Glomerular visceral epithelial cell (primary cell): Measurements from ENCODE around the gene SMARCA5.
A peak's percentile ranks its signal among the peaks of the same experiment; 100 is the strongest.
"Not testable (repeated sequence)": the region's sequence is repeated elsewhere in the genome, so short reads cannot be mapped to it uniquely, and the experiment has no call there.

Experiments used
- DNase-seq: peaks from one replicate; pipeline ENCODE4 v3.0.0-alpha.2; 2016; ENCODE audit errors: extremely low spot score

SMARCA5 gene

DNA sequence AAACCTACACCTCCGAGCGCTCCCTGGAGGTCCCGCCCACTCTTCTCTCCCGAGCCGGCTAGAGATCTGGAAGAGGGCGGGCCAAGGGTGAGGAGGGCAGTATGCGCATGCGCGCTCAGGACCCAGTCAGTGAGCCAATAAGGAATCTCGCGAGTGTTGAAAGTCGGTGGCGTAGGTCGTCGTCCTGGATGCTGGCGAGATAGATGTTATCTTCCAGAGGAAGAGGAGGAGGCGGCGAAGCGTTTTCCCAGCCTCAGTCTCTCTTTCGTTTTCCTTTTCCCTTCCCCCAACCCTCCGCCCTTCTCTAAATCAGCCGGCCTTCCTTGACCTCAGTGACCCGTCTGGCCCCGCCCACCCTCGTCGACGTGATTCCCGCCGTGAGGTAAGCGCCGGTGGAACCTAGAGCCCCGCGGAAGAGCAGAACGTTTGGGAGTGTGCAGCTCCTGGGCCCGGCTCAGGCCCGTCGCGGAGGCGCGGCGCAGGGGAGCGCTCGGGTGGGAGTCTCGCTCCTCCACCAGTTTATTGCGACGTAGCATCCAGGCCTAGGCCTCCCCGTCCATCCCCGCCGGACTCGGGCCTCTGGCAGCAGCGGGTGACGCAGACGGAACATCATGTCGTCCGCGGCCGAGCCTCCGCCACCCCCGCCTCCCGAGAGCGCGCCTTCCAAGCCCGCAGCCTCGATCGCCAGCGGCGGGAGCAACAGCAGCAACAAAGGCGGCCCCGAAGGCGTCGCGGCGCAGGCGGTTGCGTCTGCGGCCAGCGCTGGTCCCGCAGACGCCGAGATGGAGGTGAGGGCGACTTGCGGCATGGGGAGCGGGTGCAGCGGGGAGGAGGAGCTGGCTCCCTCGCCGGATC is at the start of gene SMARCA5:
Gene SMARCA5, plus strand, starts transcription at position 389 of the 855 bp plus-strand sequence. Its CDS starts 223 bp downstream, at position 612.
- DNase-seq, result peak; percentile 99

GRCh38 chr4:143473334-143474126 is 40.0 kb upstream of the SMARCA5 start:
- no peak for DNase-seq

DNA sequence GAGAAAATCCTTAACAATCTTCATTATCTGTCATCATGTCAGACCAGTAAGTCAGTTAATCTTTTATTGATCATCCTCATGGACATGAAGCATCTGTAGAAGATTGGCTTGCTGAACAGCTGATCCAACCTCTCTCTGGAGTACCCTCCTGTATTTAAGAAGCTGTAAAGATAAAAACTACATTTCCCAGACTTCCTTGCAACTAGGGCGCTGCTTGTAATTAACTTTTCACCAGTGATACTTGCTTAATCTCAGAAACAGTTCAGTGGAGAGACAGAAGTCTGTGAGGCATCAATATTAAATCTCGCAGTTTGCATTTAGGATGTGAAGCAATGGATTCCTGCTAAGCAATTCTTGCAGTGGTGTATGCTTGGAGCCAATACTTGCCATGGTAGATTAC is 36.0 kb upstream of the SMARCA5 start:
- no peak for DNase-seq

DNA sequence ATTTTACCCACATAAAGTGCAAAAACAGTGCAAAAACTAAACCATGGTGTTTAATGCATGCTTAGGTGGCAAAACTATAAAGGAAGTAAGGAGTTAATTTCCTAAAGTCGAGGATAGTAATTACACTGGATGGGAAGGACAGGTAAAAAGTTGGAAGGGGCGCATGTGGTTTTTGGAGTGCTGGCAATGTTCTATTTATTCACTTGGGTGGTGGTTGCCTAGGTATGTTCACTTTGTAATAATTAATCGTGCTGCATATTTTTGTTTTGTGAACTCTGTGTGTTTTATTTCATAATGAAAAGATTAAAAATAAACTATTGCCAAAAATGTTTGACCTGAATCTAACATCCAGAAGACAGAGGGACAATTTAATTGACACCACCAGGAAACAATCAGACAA is 32.1 kb upstream of the SMARCA5 start:
- no peak for DNase-seq

GRCh38 chr4:143482840-143483239 is 30.7 kb upstream of the SMARCA5 start:
- DNase-seq, result peak; percentile 52

DNA sequence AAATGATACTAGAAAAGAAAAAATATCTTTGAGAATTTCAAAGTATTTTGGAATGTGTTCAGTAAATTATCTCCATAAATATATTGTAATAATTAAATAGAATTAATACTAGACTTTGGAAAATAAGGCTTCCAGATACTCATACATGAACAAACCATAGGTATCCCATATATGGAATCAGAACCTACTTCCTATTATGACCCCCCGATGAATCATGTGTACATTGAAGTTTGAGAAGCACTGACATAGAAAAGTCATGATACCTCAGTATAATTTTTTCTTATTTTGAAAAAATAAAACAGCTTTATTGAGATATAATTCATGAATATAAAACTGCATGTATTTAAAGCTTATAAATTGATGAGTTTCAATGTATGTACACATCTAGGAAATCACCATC is 27.2 kb upstream of the SMARCA5 start:
- DNase-seq, result no peak

- no peak for DNase-seq
Measured at GRCh38 chr4:143488687-143489086, 24.8 kb upstream of the SMARCA5 start.

- DNase-seq, result peak; percentile 35
Measured at GRCh38 chr4:143489106-143489505, 24.4 kb upstream of the SMARCA5 start.

DNA sequence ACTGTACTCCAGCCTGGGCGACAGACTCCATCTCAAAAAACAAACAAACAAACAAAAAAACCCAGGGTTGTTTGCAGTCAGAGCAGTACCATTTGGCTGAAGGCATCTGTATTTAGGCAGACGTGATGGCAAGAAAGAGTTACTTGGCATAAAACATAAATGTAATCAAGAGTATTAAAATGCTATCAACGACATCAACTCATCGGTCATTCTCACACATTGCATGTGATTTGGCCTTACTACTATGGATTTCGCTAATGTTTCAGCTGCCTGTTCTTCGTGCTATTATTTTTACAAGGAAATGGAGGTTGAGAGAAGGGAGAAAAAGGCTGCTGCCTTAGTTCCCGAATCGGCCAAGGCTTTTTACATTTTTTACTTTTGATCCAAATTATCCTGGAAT is 15.5 kb upstream of the SMARCA5 start:
- DNase-seq, result no peak

GRCh38 chr4:143502231-143502630 is 11.3 kb upstream of the SMARCA5 start:
- no peak for DNase-seq

DNA sequence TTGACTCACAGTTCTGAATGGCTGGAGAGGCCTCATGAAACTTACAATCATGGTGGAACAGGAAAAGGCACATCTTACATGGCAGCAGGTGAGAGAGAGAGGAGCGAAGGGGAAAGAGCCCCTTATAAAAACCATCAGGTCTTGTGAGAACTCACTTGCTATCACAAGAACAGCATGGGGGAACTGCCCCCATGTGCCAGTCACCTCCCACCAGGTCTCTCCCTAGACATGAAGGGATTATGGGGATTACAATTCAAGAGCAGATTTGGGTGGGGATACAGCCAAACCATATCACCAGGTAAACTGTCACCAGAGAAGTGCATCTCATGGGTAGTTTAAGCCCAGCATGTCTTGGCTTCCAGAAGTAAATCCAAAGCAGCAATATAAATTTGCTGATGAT is 7.5 kb upstream of the SMARCA5 start:
- no peak for DNase-seq

DNA sequence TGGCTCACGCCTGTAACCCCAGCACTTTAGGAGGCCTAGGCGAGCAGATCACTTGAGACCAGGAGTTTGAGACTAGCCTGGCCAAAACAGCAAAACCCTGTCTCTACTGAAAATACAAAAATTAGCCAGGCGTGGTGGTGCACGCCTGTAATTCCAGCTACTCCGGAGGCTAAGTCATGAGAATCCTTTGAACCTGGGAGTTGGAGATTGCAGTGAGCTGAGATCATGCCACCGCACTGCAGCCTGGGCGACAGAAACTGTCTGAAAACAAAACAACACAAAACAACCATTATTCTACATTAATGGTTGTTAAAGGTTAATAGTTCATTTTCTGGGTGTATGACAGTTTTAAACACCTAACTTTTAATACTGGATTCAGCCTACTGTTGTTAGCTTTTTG is 1.6 kb upstream of the SMARCA5 start:
- no peak for DNase-seq

DNA sequence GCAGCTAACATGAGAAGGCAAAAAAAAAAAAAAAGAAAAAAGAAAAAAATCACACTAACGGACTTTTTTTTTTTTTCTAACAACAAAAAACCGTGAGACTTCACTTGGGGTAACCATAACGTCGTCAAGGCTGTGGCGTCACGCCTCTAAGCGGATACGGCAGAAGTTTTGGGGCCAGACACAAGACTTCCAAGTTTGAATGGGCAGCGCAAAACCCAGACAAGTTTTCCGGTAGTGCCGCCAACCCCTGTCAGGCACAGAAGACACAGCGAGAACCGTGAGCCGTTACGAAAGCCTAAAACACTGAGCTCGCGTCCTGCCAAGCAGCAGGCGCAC is 556 bp upstream of the SMARCA5 start:
- DNase-seq, result no peak

- DNase-seq, result no peak
Measured at GRCh38 chr4:143514169-143514495, 630 bp downstream of the SMARCA5 start.

GRCh38 chr4:143514497-143514896 is 995 bp downstream of the SMARCA5 start:
- DNase-seq, result peak; percentile 48

DNA sequence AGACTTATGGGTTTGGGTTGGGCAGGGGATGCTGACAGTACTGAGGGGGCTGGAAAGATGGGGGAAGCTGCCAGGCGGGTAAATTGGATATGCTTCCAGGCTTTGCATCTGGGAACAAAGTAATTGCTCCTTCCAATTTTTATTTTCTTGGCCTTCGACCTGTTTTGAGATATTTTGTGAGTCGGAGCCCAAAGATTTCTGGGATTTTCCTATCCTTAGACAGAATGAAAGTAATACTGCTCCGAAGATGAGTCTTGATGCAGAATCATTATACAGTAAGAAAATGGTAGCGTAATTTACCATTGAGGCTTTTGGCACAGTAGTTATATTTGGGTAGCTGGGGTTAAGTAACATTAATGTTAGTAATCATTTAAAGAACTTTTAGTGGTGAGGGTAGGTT is 1.4 kb downstream of the SMARCA5 start:
- DNase-seq, result no peak

- no peak for DNase-seq
Measured at GRCh38 chr4:143515905-143516304, 2.4 kb downstream of the SMARCA5 start.

- no peak for DNase-seq
Measured at GRCh38 chr4:143517764-143518163, 4.3 kb downstream of the SMARCA5 start.

GRCh38 chr4:143524211-143524610 is 10.7 kb downstream of the SMARCA5 start:
- DNase-seq, result no peak

- DNase-seq, result not testable (repeated sequence)
Measured at GRCh38 chr4:143528046-143528445, 14.5 kb downstream of the SMARCA5 start.

DNA sequence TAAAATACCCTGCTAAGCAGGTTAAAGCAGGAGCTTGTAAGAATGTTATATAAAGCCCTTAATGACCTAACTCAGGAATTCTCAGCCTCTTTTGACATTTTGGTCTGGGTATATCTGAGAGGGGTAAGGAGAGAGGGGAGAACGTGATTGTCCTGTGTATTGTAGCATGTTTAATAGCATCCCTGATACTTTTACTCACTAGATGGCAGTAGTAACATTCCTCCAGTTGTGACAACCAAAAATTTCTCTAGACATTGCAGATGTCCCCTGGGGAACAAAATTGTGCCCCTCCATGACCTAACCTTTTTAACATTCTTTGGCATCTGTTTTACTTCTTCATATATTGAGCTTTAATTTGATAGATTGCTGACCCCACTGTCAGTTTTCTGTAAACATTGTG is 17.9 kb downstream of the SMARCA5 start:
- no peak for DNase-seq

GRCh38 chr4:143531788-143532491 is 18.4 kb downstream of the SMARCA5 start:
- no peak for DNase-seq
